ENCODE data around the gene RCAN1.

- TF ChIP-seq EP300 (IDR thresholded peaks at IDR 0.05): no peak
- no peak for TF ChIP-seq CTCF (IDR thresholded peaks at IDR 0.05)
- TF ChIP-seq POLR2A (IDR thresholded peaks at IDR 0.05): no peak
Observed at GRCh38 chr21:34595457-34595856, 19.5 kb downstream of the RCAN1 start.

All from suprapubic skin (tissue), 3 donors.